ENCODE results near the gene MED15. TPM values are rescaled to one million over a fixed set of nuclear protein-coding genes. Genes with fewer than 3 reads are reported as not detected.

MED15 gene
- total RNA-seq, 1 experiment from 2014 or later: 94.7 TPM

DNA sequence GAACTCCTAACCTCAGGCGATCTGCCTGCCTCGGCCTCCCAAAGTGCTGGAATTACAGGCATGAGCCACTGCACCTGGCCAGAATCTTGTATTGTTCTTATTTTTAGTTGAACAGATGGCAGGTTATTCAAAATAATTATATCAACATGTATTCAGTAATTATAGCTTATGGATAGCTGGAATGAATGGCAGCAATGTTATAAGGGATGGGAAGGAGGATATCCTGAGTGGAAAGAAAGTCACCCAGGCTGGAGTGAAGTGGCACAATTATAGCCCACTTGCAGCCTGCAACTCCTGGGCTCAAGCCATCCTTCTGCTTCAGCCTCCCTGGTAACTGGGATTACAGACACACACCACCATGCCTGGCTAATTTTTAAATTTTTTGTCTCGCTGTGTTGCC is 88.1 kb downstream of the MED15 start:
- Histone ChIP-seq H3K4me1 (no peaks in the 10 kb centered on the region), H3K4me3 (ENCODE audit: low read depth, low read length) (no peak overlapping the region), H3K27me3 (replicated peaks; ENCODE audit: control insufficient read depth, insufficient read depth, low read length) (no peaks in the 10 kb centered on the region), H3K9me3 (no peaks in the 10 kb centered on the region), H3K36me3 (ENCODE audit: control insufficient read depth, insufficient read depth, low read length) (no peaks in the 10 kb centered on the region)
- no peaks in the 10 kb centered on the region for H3K4me1 Mint-ChIP-seq (ENCODE audit: low read depth, unreplicated experiment)
- TF ChIP-seq, protein P1, sequence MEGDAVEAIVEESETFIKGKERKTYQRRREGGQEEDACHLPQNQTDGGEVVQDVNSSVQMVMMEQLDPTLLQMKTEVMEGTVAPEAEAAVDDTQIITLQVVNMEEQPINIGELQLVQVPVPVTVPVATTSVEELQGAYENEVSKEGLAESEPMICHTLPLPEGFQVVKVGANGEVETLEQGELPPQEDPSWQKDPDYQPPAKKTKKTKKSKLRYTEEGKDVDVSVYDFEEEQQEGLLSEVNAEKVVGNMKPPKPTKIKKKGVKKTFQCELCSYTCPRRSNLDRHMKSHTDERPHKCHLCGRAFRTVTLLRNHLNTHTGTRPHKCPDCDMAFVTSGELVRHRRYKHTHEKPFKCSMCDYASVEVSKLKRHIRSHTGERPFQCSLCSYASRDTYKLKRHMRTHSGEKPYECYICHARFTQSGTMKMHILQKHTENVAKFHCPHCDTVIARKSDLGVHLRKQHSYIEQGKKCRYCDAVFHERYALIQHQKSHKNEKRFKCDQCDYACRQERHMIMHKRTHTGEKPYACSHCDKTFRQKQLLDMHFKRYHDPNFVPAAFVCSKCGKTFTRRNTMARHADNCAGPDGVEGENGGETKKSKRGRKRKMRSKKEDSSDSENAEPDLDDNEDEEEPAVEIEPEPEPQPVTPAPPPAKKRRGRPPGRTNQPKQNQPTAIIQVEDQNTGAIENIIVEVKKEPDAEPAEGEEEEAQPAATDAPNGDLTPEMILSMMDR (IDR thresholded peaks at IDR 0.05; ENCODE audit: insufficient read depth in 1 of 2, low read depth in 1 of 2, low read length in 1 of 2, severe bottlenecking in 1 of 2, unreplicated experiment in 1 of 2): no peak
- H3K9me3 Mint-ChIP-seq (ENCODE audit: unreplicated experiment): no peaks in the 10 kb centered on the region
- CTCF ChIA-PET: no interaction called here
- H3K36me3 Mint-ChIP-seq (ENCODE audit: insufficient read depth, unreplicated experiment): peaks cover 5% of the 10 kb centered on the region
- intact Hi-C loops (cut with micrococcal nuclease; ENCODE audit: unreplicated experiment): no loop called here
- no peak for DNase-seq
- peaks cover 9% of the 10 kb centered on the region for H3K27me3 Mint-ChIP-seq (ENCODE audit: insufficient read depth, unreplicated experiment)
- POLR2A ChIA-PET: no interaction called here
- no TSS peak for BruUV-seq (replicated peaks)
- H3K27ac Mint-ChIP-seq (ENCODE audit: unreplicated experiment): no peak overlapping the region
- no peak overlapping the region for H3K4me3 Mint-ChIP-seq (ENCODE audit: unreplicated experiment)

DNA sequence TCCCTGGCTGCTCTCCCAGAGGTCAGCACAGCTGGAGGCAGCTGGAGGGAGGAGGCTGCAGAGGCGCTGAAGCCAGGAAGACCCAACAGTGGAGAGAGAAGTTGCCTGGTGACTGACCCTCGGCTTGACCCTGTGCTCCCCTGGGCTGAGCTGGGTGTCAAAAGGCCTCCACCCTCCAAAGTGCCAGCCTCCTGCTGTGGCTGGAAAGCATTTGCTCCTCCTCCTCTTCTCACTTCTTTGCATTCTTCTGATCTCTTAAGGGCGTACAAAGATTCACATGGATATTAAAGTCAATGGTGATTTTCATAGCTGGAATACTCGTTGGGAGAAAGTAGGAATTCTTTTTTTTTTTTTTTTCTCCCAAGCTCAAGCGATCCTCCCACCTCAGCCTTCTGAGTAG is 91.7 kb downstream of the MED15 start:
- H3K4me3 Mint-ChIP-seq (ENCODE audit: unreplicated experiment): no peak overlapping the region
- POLR2A ChIA-PET: interaction anchor here (0.7 kb wide), 1 partner anchor 91 kb away, joined by 7 read pairs; no protein-coding TSS in a partner anchor

DNA sequence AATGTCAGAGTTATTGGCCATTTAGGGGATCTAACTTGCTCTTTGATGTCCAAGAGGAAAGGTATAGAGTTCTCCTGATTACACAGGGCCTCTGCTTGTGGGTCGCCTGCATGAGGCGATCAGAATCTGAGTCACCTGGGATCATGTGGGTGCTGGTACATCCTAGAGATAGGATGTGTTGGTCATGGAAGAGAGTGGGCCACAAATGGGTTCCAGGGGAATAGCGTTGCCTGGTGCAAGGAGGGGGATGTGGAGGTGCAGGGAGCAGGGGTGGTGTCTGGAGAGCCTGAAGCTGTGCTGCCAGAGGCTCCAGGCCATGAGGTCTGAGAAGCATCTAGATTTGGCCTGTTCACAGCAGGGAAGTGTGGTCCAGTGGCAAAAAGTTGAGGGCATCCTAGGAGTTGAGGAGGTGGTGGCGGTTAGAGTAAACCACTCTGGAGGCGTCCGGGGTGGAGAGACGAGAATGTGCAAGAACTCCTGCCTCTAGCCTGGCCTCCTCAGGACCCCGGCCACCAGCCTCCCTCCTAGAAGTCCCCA is 92.8 kb downstream of the MED15 start:
- POLR2A ChIA-PET: no interaction called here
- intact Hi-C loops (cut with micrococcal nuclease; ENCODE audit: unreplicated experiment): no loop called here
- TF ChIP-seq, protein P1 (IDR thresholded peaks at IDR 0.05; ENCODE audit: insufficient read depth in 1 of 2, low read depth in 1 of 2, low read length in 1 of 2, severe bottlenecking in 1 of 2, unreplicated experiment in 1 of 2): no peak
- BruUV-seq (replicated peaks): no TSS peak
- Histone ChIP-seq H3K9me3 (no peaks in the 10 kb centered on the region), H3K4me3 (ENCODE audit: low read depth, low read length) (no peak overlapping the region), H3K27me3 (replicated peaks; ENCODE audit: control insufficient read depth, insufficient read depth, low read length) (no peaks in the 10 kb centered on the region), H3K36me3 (ENCODE audit: control insufficient read depth, insufficient read depth, low read length) (no peaks in the 10 kb centered on the region), H3K4me1 (no peaks in the 10 kb centered on the region)
- no peak overlapping the region for H3K4me3 Mint-ChIP-seq (ENCODE audit: unreplicated experiment)
- CTCF ChIA-PET: interaction anchor here (0.8 kb wide), 1 partner anchor 48 kb away, joined by 3 read pairs; no protein-coding TSS in a partner anchor
- no peak for DNase-seq
- H3K4me1 Mint-ChIP-seq (ENCODE audit: low read depth, unreplicated experiment): no peaks in the 10 kb centered on the region
- H3K36me3 Mint-ChIP-seq (ENCODE audit: insufficient read depth, unreplicated experiment): peaks cover 4% of the 10 kb centered on the region
- H3K9me3 Mint-ChIP-seq (ENCODE audit: unreplicated experiment): no peaks in the 10 kb centered on the region
- no peaks in the 10 kb centered on the region for H3K27me3 Mint-ChIP-seq (ENCODE audit: insufficient read depth, unreplicated experiment)
- no peak overlapping the region for H3K27ac Mint-ChIP-seq (ENCODE audit: unreplicated experiment)

More for the DNA sequence above, 91.7 kb downstream of the MED15 start:
- Histone ChIP-seq H3K27me3 (replicated peaks; ENCODE audit: control insufficient read depth, insufficient read depth, low read length) (no peaks in the 10 kb centered on the region), H3K36me3 (ENCODE audit: control insufficient read depth, insufficient read depth, low read length) (no peaks in the 10 kb centered on the region), H3K4me1 (no peaks in the 10 kb centered on the region), H3K4me3 (ENCODE audit: low read depth, low read length) (no peak overlapping the region), H3K9me3 (no peaks in the 10 kb centered on the region)
- TF ChIP-seq, protein P1 (IDR thresholded peaks at IDR 0.05; ENCODE audit: insufficient read depth in 1 of 2, low read depth in 1 of 2, low read length in 1 of 2, severe bottlenecking in 1 of 2, unreplicated experiment in 1 of 2): no peak
- DNase-seq: no peak
- H3K27me3 Mint-ChIP-seq (ENCODE audit: insufficient read depth, unreplicated experiment): peaks cover 1% of the 10 kb centered on the region
- no peak overlapping the region for H3K27ac Mint-ChIP-seq (ENCODE audit: unreplicated experiment)
- intact Hi-C loops (cut with micrococcal nuclease; ENCODE audit: unreplicated experiment): no loop called here
- peaks cover 4% of the 10 kb centered on the region for H3K36me3 Mint-ChIP-seq (ENCODE audit: insufficient read depth, unreplicated experiment)
- no TSS peak for BruUV-seq (replicated peaks)
- no peaks in the 10 kb centered on the region for H3K9me3 Mint-ChIP-seq (ENCODE audit: unreplicated experiment)
- no peaks in the 10 kb centered on the region for H3K4me1 Mint-ChIP-seq (ENCODE audit: low read depth, unreplicated experiment)
- CTCF ChIA-PET: no interaction called here

All from Caco-2 (cell line).